ENCODE results near the gene FOXD4L1.
"Not testable (repeated sequence)": the region's sequence is repeated elsewhere in the genome, so short reads cannot be mapped to it uniquely, and the experiment has no call there.

The FOXD4L1 gene

DNA sequence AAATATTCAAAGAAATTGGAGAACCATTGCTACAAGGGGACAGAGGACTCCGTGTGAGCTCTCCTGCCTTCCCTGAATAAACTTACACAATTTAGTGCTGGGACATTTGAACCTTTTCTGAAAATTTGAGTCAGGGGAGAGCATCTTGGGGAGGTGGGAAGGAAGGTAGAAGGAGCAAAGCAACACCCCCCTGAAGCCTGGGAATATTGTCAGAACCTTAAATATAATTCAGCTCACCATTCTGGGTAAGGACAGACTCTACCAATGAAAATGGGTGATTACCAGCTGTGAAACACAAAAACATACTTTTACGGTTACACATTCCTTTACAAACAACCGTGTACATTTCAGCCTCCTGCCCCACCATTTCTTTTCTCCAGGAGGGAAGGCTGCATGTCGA lies at the start of gene FOXD4L1:
FOXD4L1 (plus strand) TSS at position 301 of the 400 bp plus-strand sequence. CDS start 592 bp downstream, outside the sequence.
- DNase-seq, result not testable (repeated sequence)

DNA sequence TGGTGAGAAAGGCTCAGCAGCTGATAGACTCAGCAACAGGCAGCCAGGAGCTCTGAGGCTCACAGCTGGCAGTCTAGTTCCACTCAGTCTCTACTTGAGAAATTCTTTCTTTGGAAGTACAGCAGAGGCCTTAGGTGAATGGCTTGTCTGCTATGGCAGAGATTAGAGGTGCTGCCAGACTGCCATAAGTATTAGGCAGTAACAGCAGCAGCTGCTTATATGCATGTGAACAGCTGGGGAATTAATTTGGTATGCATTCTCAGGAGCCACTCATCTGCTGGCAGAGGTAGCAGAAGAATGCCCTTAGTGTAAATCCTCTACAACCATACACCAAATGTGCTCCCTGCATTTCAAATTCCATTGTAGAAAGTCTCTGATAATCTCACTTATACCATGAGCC lies 32.7 kb upstream of the FOXD4L1 start:
- DNase-seq, result not testable (repeated sequence)

DNA sequence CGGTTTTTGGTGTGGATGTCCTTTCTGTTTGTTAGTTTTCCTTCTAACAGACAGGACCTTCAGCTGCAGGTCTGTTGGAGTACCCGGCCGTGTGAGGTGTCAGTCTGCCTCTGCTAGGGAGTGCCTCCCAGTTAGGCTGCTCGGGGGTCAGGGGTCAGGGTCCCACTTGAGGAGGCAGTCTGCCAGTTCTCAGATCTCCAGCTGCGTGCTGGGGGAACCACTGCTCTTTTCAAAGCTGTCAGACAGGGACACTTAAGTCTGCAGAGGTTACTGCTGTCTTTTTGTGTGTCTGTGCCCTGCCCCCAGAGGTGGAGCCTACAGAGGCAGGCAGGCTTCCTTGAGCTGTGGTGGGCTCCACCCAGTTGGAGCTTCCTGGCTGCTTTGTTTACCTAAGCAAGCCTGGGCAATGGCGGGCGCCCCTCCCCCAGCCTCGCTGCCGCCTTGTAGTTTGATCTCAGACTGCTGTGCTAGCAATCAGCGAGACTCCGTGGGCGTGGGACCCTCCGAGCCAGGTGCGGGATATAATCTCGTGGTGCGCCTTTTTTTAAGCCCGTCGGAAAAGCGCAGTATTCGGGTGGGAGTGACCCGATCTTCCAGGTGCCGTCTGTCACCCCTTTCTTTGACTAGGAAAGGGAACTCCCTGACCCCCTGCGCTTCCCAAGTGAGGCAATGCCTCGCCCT lies 21.6 kb upstream of the FOXD4L1 start:
- DNase-seq, result not testable (repeated sequence)

DNA sequence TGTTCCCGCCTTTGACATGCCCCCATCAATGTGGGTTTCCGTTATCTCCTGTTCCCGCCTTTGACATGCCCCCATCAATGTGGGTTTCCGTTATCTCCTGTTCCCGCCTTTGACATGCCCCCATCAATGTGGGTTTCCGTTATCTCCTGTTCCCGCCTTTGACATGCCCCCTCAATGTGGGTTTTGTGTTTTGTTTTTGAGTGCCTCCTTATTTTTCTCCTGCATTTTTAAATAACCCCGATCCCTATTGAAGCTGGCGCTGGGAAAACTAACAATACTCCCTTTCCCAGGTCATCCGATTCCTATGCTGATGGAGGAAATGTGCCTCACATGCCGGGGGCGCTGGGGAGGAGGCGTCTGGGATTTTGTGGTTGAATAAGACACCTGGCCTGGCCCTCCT lies 1.9 kb upstream of the FOXD4L1 start:
- not testable (repeated sequence) for DNase-seq

DNA sequence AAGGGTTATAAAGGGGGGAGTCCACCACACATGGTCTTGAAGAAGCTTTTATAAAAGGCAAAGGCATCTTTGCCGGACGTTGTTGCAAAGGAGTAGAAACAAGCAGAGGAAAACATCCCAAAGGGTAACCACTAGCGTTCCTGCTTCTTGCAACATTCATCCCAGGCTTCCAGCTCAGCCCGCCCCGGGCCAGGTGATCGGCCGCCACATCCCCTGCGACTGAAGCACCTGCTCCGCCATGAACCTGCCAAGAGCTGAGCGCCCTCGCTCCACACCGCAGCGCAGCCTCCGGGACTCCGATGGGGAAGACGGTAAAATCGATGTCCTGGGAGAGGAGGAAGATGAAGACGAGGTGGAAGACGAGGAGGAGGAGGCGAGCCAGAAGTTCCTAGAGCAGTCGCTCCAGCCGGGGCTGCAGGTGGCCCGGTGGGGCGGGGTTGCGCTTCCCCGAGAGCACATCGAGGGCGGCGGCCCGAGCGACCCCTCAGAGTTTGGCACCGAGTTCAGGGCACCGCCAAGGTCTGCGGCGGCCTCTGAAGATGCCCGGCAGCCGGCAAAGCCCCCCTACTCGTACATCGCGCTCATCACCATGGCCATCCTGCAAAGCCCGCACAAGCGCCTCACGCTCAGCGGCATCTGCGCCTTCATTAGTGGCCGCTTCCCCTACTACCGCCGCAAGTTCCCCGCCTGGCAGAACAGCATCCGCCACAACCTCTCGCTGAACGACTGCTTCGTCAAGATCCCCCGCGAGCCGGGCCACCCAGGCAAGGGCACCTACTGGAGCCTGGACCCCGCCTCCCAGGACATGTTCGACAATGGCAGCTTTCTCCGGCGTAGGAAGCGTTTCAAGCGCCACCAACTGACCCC lies 787 bp downstream of the FOXD4L1 start:
- peak; percentile 1 for DNase-seq

DNA sequence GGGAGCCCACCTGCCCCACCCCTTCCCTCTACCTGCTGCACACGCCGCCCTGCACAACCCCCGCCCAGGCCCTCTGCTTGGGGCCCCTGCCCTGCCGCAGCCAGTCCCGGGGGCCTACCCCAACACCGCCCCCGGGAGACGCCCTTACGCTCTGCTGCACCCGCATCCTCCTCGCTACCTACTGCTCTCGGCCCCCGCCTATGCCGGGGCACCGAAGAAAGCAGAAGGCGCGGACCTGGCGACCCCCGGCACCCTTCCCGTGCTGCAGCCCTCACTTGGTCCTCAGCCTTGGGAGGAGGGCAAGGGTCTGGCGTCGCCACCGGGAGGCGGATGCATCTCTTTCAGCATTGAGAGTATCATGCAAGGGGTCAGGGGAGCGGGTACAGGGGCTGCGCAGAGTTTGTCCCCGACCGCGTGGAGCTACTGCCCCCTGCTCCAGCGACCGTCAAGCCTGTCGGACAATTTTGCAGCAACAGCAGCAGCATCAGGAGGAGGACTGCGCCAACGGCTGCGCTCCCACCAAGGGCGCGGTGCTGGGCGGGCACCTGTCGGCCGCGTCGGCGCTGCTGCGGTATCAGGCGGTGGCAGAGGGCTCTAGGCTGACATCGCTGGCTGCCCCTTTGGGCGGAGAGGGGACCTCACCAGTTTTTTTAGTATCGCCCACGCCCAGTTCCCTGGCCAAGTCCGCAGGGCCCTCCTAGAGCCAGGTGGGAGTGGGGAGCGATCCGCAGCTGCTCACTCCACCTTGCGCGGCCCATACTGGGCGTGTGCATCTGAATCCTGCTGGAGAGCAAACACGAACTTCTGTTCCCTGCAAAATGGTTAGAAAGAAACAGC lies 1.6 kb downstream of the FOXD4L1 start:
- not testable (repeated sequence) for DNase-seq

DNA sequence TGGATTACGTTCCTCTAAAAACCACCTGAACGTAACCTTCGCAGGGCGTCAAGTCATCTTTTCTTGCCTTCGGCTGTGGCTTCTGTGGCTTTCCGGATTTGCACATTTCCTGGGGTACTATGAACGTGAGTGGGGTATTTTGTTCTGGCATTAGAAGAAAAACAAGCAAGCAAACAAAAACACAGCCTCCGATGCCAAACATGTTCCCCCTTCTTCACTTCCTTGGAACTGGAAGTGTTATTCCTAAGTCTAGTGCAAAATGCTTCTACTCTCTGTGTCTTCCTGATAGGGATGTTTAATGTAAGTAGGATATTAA lies 2.2 kb downstream of the FOXD4L1 start:
- not testable (repeated sequence) for DNase-seq

DNA sequence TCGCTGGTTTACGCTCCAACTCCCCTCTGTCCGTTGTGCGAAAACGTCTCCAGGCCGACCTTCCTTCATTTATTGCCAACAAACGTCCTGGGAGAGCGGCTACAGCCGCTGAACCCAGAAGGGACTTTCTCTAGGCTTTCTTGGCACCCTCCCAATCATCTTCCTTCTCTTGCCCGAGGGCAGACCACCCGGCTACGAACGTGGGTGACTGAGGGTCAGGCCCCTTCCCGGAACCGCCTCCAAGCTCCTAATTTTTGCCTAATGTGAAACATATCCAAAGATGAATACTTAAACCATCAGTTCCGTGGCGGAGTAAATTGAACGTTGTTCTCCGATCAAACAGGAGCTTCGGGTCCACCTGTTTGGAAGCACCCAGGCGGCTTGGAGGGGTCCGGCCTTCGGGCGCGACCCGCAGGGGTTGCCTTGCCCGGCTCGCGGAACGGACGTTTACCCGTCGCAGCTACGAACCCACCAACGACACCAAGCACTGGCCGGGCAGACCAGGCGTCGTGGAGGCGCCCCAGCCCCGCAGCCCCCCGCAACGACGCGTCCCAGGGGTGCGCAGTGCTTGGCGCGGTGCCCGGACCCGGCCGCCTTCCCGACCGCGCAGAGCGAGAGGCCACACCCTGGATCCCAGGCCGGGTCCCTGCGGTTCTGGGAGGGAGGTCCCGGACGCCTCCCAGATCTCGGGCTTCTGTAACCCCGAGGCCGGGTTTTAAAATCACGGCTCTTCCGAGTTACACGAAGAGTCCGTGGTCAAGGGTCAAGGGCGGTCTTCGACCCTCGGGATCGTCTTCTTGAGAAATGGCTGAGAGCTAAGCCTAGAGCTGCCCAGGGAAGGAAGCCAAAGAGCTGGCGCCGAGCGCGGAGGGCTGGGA lies 4.0 kb downstream of the FOXD4L1 start:
- not testable (repeated sequence) for DNase-seq

DNA sequence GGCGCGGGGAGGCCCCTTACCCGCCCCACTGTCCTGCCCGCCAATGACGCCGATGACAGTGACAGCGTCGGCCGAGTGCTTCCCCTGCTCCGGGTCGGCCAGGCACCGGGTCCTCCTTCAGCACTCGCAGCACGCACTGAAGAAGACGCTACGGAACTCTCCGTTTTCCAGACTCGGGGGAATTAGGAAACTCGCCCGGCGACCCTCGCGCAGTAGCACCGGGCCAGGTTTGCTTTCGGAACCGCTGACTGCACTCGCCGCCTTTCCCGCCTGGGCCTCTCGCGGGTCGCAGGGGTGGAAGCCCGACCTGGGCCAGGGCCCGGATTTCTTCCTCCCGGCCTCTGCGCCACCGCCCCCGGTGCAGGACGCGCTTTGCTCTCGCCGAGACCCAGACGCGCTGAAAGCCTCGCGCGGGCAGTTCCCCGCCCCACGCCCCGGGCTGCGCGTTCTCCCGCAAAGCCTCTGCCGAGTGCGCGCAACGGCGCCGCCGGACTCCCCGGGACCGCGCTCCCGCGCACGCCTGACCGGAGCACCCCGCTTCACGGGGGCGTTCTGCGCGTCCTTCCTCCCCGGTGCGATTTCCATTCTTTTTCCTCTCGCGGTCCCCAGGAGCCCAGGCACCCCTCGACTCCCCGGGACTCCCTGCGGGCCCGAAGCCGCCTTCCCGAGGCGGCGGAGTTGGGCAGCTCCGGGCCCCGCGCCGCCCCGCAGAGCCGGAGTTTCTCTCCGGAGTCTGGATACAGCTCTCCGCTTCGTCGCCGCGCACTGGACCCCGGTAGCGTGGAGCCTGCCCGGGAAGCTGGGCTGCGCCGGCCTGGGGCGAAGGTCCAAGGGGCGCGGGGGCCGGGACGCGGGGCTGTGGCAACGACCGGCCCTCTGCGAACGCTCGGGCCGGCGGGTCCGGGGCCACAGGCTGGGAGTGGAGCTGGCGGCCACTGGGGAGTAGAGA lies 4.9 kb downstream of the FOXD4L1 start:
- DNase-seq, result peak; percentile 42

DNA sequence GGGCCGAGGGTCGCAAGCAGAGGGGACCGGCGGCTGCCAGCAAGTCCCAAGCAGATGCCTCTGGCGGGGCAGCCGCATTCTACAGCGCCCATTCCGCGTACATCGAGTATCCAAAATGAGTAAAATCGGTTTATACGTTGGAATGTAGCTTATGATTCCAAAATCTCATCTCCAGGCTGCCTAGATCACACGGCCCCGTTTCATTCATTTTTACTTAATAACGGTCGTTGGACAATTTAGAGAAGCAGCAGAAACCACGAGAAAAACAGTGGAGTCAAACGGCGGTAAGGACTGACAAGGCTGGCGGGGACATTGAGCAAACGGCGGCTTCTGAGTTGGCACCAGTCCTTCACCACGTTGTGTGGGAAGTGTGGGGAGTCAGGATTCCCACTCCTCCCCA lies 5.6 kb downstream of the FOXD4L1 start:
- peak; percentile 1 for DNase-seq

DNA sequence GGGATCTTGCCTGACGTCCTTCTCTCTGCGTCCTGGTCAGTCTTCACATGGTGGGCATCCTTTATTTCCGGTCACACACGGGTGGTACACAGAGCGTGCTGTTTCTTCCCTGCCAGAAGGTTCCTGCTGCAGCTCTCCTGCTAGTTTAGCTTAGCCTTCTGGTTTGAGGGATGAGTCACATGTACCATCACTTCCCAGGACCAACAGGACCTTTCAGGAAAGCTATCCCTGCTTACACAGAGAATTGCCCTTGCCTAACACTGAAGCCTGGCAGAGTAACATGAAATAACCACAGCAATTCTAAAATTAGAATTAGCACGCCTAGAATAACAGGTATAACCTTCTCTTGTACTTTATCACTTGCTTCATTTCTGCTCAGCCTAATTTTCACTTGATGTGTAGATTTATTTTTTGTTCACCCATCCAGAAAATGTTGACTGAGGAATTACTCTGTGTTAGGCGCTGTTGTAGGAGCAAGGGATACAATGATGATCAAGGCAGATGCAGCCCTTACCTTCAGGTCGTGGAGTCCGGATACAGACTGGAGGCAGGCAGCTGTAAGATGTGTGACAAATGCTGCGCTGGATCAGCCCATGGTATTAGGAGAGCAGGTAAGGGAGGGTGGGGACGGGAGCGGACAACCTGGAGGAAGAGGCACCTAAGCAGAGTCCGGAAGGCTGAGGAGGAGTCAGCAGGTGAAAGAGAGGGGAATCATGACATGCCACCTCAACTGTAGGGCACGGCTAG lies 9.1 kb downstream of the FOXD4L1 start:
- not testable (repeated sequence) for DNase-seq

DNA sequence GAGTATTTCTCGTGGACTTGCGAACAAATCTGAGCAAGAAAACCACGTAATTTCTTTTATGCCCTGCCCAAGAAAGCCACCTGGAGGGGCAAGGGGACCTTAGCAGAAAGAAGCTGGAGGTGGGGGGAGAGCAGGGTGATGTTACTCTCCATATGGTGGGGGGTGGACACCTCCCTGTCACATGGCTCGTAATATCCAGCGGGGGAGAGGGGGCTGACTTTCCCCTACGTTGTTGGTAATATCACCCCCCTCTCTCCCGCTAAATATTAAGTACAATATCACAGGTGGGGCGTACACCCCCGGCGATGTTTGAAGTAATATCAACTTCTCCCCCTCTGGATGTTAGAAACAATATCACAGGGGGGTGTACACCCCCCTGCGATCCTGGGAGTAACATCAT lies 9.7 kb downstream of the FOXD4L1 start:
- not testable (repeated sequence) for DNase-seq

DNA sequence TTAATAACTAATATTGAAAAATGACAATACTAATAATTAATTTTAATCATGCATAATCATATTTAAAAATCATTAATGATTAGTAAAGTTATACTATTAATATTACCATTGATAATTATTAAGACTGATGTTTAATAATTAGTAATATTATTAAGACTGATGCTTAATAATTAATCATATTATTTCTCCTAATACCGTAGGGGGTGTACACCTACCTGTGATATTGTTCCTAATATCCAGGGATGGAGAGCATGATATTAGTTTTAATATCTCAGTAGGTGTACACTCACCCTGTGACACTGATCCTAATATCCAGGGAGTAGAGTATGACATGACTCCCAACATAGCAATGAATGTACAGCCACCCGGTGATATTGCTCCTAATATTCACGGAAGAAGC lies 12.4 kb downstream of the FOXD4L1 start:
- DNase-seq, result not testable (repeated sequence)

DNA sequence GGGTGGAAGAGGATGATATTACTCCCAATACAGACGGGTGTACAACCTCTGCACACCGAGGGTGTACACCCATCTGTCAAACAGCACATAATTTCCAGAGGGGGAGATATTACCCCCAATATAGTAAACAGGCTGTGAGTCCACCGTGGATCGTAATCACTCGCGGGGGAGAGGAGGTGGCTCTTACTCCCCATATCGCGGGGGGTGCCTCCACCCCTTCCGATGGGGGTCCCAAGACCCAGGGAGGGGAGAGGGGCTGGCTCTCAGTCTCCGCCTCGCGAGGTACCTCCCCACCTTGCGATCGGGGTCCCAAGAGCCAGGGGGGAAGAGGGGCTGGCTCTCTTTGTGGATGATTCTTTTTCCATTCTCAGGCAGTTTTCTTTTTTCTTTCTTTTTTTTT lies 13.4 kb downstream of the FOXD4L1 start:
- not testable (repeated sequence) for DNase-seq

DNA sequence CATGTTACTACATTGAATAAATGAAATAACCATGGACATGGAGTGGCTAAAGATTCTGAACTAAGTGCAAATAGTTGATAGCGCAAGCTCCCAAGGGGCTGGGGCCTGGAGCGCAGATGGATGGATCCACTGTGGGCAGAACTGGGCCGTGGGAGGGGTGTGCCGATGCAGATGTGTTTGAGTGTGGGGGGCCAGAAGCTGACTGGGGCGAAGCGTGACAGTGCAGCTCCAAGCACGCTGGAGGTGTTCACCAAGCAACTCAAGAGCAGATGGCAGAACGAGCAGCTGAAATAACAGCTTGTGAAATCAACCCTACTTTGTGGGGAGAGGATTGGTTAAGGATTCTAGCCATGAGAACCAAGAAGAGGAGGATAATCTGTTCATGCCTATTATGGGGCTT lies 17.0 kb downstream of the FOXD4L1 start:
- not testable (repeated sequence) for DNase-seq

DNA sequence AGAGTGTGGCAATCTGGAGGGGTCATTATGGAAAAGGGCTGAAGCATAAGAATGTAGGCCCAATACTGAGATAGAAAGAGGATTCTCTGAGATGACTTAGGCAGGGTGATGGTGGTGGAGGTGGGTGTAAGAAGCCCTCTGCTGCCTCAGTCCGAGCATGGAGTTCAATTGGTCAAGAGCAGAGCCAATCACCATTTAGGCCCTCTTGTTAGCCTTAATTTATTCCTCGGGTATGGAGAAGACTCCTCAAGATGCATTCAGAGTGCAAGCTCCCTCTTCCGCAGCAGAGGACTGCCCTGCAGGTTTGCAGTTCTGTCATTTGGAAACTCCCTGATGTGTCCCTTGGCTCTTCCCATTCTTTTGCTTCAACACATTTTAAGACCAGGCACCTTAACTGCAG lies 17.5 kb downstream of the FOXD4L1 start:
- DNase-seq, result not testable (repeated sequence)

DNA sequence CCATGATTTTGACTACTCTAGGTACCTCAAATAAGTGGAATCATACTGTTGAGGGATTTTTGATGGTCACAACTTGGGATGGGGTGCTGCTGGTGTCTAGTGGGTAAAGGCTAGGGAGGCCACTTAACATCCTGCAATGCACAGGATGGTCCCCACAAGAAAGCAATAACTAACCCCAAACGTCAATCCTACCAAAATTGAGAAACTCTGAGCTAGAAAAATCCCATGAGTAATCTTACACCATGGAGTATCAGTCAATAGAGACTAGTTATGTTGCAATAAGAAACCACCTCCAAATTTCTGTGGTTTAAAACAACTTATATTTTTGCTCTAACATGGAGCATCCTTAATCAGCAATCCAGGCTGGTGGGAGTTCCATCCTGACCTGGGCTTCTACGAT lies 18.6 kb downstream of the FOXD4L1 start:
- DNase-seq, result not testable (repeated sequence)

DNA sequence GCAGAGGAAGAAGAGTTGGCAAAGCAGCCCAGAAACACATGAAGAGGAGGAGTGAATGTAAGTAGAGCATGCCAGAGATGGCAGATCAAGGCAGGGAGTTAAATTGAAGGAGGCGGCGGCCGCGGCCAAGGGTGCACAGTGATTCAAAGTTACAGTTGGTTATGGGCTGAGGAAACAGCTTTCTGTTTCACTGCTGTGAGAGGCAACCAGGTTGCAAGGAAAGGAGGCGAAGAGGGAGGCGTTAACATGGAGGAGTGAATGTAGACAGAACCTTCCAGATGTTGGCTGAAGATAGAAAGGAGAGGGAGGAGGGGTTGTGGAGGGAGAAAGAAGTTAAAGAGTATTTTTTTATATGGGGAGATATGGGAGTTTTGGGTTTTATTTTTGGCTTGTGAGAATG lies 22.4 kb downstream of the FOXD4L1 start:
- not testable (repeated sequence) for DNase-seq

DNA sequence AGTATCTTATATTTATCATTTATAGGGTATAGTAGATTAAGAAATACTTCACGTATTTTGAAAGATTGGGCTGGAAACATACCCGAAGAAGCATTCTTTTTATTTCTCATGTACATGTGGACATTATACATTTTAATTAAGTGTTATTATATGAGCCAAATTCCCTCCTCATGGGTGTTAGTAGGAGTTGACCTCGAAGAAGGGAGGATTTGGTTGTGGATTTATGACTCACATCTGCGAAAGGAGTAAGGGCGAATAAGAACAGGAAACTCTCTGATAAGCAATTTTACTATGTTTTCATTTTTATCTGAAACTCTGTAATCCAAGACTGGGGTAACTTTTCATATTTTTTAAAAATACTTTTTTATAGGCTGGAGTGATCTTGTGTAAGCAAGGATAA lies 23.0 kb downstream of the FOXD4L1 start:
- not testable (repeated sequence) for DNase-seq

DNA sequence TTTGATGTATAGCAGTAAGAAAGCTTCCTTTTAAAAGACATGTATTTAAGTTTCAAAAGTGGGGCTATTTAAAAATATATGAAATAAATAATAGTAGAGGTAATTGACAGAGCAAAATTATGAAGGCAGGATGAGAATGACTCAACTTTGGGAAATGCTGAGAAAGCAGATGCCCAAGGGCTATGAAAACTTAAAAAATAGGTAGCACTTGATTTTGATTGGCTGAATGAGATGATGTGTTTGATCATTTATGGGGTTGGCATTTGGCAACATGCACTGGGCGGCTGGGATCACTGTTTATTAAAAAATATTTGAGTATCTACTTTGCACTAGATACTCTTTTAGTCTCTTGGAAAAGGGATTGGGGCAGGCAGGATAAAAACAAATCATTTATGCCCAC lies 26.5 kb downstream of the FOXD4L1 start:
- not testable (repeated sequence) for DNase-seq

All from CD4-positive, alpha-beta T cell treated with Interleukin-6 for 4 hours (primary cell).